HEK293 (cell line): ENCODE data around the gene PIGH.

Experiments used
- CTCF ChIA-PET: fragments of 350-600 bp; formaldehyde crosslinking; extraction: SDS; loops from one replicate; lab custom pipeline; 2021; ENCODE audit warnings: antibody characterized with exemption; lab: Yijun Ruan, JAX
- POLR2A ChIA-PET: fragments of 300-600 bp; formaldehyde crosslinking; extraction: SDS; loops from one replicate; lab custom pipeline; 2020; ENCODE audit warnings: antibody characterized with exemption, inconsistent platforms; lab: Yijun Ruan, JAX
- H3K27ac ChIP-seq: fragments of 200-500 bp; sonication (Bioruptor generic); 2 replicates; pipeline ENCODE4 v1.5.1; 2014; ENCODE audit warnings: low read depth, low read length, control low read depth, inconsistent platforms; ENCODE audit errors: extremely low read depth
- H3K36me3 ChIP-seq, 2 experiments: fragments of 200-500 bp in 1 of 2; sonication (Bioruptor generic) in 1 of 2; 1 replicate in 1 of 2; 2 replicates in 1 of 2; pipeline ENCODE4 v1.5.1; 2014 to 2017; ENCODE audit warnings: inconsistent platforms in 2 of 2, low read length in 2 of 2; ENCODE audit not compliant: control insufficient read depth in 2 of 2, insufficient read depth in 1 of 2
- H3K4me1 ChIP-seq: fragments of 200-500 bp; sonication (Bioruptor generic); 2 replicates; pipeline ENCODE4 v1.5.1; 2014; ENCODE audit warnings: mild to moderate bottlenecking, low read length, inconsistent platforms; ENCODE audit not compliant: control insufficient read depth, insufficient read depth
- H3K4me3 ChIP-seq: 2 replicates; pipeline ENCODE4 v1.5.1; 2011; ENCODE audit warnings: low read depth, mild to moderate bottlenecking, control low read depth, low read length, moderate library complexity
- H3K9me3 ChIP-seq: fragments of 200-500 bp; sonication (Bioruptor generic); 2 replicates; pipeline ENCODE4 v1.5.1; 2014; ENCODE audit warnings: low read depth, low read length, inconsistent platforms; ENCODE audit not compliant: control insufficient read depth, insufficient read depth
- ZNF16 ChIP-seq: fragments of 450-650 bp; formaldehyde crosslinking; IDR thresholded peaks from 2 replicates; pipeline ENCODE4 v1.5.1; 2016; ENCODE audit warnings: low read depth, missing biosample characterization, missing genetic modification characterization
- ZNF335 ChIP-seq: fragments of 450-650 bp; formaldehyde crosslinking; conservative IDR thresholded peaks from 2 replicates; pipeline ENCODE4 v1.5.1; 2016; ENCODE audit warnings: missing biosample characterization, missing genetic modification characterization
- ZNF350 ChIP-seq: fragments of 450-650 bp; formaldehyde crosslinking; IDR thresholded peaks from 2 replicates; pipeline ENCODE4 v1.5.0; 2017; ENCODE audit warnings: missing biosample characterization, mild to moderate bottlenecking, missing genetic modification characterization
- ZNF426 ChIP-seq: fragments of 450-650 bp; formaldehyde crosslinking; IDR thresholded peaks from 2 replicates; pipeline ENCODE4 v1.5.1; 2017; ENCODE audit warnings: missing biosample characterization, missing genetic modification characterization, mild to moderate bottlenecking, inconsistent platforms, moderate library complexity
- ZNF600 ChIP-seq: fragments of 450-650 bp; formaldehyde crosslinking; IDR thresholded peaks from 2 replicates; pipeline ENCODE4 v1.5.1; 2016; ENCODE audit warnings: missing biosample characterization, missing genetic modification characterization
- ZNF621 ChIP-seq: fragments of 450-650 bp; formaldehyde crosslinking; IDR thresholded peaks from 2 replicates; pipeline ENCODE4 v1.5.1; 2017; ENCODE audit warnings: missing biosample characterization, missing genetic modification characterization
- ZNF654 ChIP-seq: fragments of 450-650 bp; formaldehyde crosslinking; IDR thresholded peaks from 2 replicates; pipeline ENCODE4 v1.5.1; 2016; ENCODE audit warnings: low read depth, missing biosample characterization, missing genetic modification characterization
- ZNF791 ChIP-seq: fragments of 450-650 bp; formaldehyde crosslinking; IDR thresholded peaks from 2 replicates; pipeline ENCODE4 v1.5.1; 2016; ENCODE audit warnings: missing biosample characterization, missing genetic modification characterization
- ZNF830 ChIP-seq: fragments of 450-650 bp; IDR thresholded peaks from 2 replicates; pipeline ENCODE4 v1.5.0; 2018; ENCODE audit warnings: missing biosample characterization, missing genetic modification characterization, low read depth, mild to moderate bottlenecking, moderate library complexity
- ZSCAN23 ChIP-seq: fragments of 450-650 bp; formaldehyde crosslinking; IDR thresholded peaks from 2 replicates; pipeline ENCODE4 v1.5.1; 2016; ENCODE audit warnings: missing biosample characterization, missing genetic modification characterization
- TF ChIP-seq, protein P1 (sequence below): fragments of 450-650 bp; formaldehyde crosslinking; IDR thresholded peaks from 2 replicates; pipeline ENCODE4 v1.5.1; 2016; ENCODE audit warnings: missing biosample characterization, missing genetic modification characterization
- TF ChIP-seq, protein P2 (sequence below): fragments of 450-650 bp; formaldehyde crosslinking; IDR thresholded peaks from 2 replicates; pipeline ENCODE4 v1.5.1; 2016; ENCODE audit warnings: missing biosample characterization, missing genetic modification characterization
- TF ChIP-seq, protein P3 (sequence below): fragments of 450-650 bp; formaldehyde crosslinking; IDR thresholded peaks from 2 replicates; pipeline ENCODE4 v1.5.1; 2017; ENCODE audit warnings: missing biosample characterization, missing genetic modification characterization

The PIGH gene

DNA sequence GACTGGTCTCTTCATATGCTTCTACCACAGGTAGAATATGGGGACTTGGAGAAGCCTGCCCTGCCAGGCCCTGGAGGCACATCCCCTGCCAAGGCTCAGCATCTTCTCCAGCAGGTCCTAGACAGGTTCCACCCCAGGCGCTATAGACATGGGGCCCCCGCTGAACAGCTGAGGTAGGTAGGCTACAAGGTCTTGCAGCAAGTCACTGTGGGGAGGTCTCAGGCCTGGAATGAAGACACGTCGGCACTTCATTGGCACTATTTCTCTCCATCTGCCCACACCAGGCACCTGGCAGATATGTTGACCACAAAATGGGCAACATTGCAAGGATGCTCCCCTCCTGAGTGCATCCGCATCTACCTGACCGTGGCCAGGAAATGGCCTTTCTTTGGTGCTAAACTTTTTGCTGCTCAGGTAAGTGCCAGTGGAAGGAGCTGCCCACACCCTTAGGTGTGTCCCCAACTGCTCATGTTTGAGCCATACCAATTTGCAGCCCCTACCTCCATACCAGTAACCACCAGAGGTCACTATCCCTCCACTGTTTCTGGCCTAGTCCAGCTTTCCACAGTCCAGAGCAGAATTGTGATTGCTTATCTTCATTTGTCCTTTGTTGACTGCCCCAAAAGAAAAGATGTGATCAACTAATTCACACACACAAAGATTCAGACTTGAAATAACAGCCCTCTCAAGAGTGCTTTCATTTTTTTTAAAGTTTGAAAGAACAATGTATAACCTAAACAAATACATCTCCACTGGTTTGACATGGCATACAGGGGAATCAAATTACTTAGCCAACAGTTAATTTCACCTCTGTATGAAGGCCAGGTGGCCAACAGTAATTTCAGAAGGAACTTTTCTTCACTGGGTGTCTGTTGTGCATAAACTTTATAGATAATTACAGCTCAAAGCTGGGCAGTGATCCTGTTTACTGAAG, 16.1 kb downstream of the PIGH start:
- no peaks in the 10 kb centered on the region for H3K4me1 ChIP-seq
- no peak overlapping the region for H3K27ac ChIP-seq
- POLR2A ChIA-PET, result interaction anchor here (0.5 to 1.4 kb wide), 3 partner anchors 52 to 120 kb away, joined by 3 to 4 read pairs (median 3); no protein-coding TSS in a partner anchor
- CTCF ChIA-PET, result interaction anchor here (0.6 to 8.8 kb wide), 18 partner anchors 10 to 1223 kb away, joined by 3 to 131 read pairs (median 6); partner anchors contain the start of genes ARG2, PIGH and RDH12
- peaks cover 7 to 89% of the 10 kb centered on the region in 2 experiments for H3K36me3 ChIP-seq
- TF ChIP-seq ZNF600 (tag by site-specific recombination), result peak; percentile 81
- TF ChIP-seq ZNF426 (tag by site-specific recombination), result no peak
- TF ChIP-seq, protein P1, sequence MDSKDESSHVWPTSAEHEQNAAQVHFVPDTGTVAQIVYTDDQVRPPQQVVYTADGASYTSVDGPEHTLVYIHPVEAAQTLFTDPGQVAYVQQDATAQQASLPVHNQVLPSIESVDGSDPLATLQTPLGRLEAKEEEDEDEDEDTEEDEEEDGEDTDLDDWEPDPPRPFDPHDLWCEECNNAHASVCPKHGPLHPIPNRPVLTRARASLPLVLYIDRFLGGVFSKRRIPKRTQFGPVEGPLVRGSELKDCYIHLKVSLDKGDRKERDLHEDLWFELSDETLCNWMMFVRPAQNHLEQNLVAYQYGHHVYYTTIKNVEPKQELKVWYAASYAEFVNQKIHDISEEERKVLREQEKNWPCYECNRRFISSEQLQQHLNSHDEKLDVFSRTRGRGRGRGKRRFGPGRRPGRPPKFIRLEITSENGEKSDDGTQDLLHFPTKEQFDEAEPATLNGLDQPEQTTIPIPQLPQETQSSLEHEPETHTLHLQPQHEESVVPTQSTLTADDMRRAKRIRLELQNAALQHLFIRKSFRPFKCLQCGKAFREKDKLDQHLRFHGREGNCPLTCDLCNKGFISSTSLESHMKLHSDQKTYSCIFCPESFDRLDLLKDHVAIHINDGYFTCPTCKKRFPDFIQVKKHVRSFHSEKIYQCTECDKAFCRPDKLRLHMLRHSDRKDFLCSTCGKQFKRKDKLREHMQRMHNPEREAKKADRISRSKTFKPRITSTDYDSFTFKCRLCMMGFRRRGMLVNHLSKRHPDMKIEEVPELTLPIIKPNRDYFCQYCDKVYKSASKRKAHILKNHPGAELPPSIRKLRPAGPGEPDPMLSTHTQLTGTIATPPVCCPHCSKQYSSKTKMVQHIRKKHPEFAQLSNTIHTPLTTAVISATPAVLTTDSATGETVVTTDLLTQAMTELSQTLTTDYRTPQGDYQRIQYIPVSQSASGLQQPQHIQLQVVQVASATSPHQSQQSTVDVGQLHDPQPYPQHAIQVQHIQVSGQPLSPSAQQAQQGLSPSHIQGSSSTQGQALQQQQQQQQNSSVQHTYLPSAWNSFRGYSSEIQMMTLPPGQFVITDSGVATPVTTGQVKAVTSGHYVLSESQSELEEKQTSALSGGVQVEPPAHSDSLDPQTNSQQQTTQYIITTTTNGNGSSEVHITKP (tag by site-specific recombination), result peak; percentile 43; the same call in 1 of the 2 replicates
- TF ChIP-seq, protein P2, sequence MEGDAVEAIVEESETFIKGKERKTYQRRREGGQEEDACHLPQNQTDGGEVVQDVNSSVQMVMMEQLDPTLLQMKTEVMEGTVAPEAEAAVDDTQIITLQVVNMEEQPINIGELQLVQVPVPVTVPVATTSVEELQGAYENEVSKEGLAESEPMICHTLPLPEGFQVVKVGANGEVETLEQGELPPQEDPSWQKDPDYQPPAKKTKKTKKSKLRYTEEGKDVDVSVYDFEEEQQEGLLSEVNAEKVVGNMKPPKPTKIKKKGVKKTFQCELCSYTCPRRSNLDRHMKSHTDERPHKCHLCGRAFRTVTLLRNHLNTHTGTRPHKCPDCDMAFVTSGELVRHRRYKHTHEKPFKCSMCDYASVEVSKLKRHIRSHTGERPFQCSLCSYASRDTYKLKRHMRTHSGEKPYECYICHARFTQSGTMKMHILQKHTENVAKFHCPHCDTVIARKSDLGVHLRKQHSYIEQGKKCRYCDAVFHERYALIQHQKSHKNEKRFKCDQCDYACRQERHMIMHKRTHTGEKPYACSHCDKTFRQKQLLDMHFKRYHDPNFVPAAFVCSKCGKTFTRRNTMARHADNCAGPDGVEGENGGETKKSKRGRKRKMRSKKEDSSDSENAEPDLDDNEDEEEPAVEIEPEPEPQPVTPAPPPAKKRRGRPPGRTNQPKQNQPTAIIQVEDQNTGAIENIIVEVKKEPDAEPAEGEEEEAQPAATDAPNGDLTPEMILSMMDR (tag by site-specific recombination), result peak; percentile 77
- no peak for TF ChIP-seq ZSCAN23 (tag by site-specific recombination)
- peak; percentile 63 for TF ChIP-seq ZNF654 (tag by site-specific recombination)
- no peak overlapping the region for H3K4me3 ChIP-seq
- H3K9me3 ChIP-seq, result no peaks in the 10 kb centered on the region

DNA sequence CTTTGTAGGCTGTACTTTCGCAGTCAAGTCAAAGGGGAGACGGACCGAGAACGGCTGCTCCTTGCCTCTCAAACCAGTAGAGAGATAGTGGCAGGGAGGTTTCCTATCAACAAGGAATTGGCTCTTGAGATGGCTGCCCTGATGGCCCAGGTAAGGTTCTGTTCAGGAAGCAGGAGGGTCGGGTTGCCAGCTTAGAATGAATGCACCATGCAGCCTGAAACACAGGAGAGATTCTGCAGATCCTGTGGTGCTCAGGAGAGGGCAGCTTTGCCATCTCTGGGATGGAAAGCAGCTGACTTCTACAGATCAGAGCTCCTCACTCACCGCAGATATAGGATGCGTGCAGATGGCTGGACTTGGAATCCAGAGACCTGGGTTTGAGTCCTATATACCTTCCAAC, 18.0 kb downstream of the PIGH start:
- Histone ChIP-seq H3K4me3 (no peak overlapping the region), H3K27ac (no peak overlapping the region), H3K4me1 (no peaks in the 10 kb centered on the region), H3K36me3 (peaks cover 3 to 86% of the 10 kb centered on the region in 2 experiments), H3K9me3 (no peaks in the 10 kb centered on the region)
- POLR2A ChIA-PET, result no interaction called here
- CTCF ChIA-PET, result interaction anchor here (0.6 to 8.8 kb wide), 11 partner anchors 11 to 154 kb away, joined by 3 to 131 read pairs (median 8); partner anchors contain the start of genes PIGH and RDH12
- TF ChIP-seq, protein P3, sequence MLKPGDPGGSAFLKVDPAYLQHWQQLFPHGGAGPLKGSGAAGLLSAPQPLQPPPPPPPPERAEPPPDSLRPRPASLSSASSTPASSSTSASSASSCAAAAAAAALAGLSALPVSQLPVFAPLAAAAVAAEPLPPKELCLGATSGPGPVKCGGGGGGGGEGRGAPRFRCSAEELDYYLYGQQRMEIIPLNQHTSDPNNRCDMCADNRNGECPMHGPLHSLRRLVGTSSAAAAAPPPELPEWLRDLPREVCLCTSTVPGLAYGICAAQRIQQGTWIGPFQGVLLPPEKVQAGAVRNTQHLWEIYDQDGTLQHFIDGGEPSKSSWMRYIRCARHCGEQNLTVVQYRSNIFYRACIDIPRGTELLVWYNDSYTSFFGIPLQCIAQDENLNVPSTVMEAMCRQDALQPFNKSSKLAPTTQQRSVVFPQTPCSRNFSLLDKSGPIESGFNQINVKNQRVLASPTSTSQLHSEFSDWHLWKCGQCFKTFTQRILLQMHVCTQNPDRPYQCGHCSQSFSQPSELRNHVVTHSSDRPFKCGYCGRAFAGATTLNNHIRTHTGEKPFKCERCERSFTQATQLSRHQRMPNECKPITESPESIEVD (tag by site-specific recombination), result no peak
- TF ChIP-seq ZNF335 (tag by site-specific recombination) (no peak), ZNF830 (no peak), ZNF621 (no peak), ZNF16 (no peak), ZNF791 (tag by site-specific recombination) (no peak), ZNF350 (tag by site-specific recombination) (no peak)
